Measurements from ENCODE around the gene TSC2.

DNA sequence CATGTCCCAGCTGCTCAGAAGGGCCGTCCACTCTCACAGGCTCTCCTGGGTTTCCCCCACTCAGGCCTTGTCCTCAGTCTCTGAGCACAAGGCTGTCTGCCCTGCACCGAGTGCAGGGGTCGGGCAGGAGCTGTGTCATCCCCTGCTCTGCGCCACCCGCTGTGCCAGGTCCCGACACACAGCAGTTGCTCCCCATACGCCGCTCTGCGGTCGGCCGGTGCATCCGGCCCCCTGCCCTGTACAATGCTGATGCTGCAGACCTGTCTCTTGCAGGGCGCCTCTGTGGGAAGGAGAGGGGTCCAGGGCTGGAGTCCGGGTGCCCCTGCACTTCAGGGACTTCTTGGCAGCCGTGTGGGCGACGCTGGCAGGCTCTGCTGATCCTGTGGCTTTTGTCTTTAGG, 6.1 kb downstream of the TSC2 start:
- TF ChIP-seq, protein P1, sequence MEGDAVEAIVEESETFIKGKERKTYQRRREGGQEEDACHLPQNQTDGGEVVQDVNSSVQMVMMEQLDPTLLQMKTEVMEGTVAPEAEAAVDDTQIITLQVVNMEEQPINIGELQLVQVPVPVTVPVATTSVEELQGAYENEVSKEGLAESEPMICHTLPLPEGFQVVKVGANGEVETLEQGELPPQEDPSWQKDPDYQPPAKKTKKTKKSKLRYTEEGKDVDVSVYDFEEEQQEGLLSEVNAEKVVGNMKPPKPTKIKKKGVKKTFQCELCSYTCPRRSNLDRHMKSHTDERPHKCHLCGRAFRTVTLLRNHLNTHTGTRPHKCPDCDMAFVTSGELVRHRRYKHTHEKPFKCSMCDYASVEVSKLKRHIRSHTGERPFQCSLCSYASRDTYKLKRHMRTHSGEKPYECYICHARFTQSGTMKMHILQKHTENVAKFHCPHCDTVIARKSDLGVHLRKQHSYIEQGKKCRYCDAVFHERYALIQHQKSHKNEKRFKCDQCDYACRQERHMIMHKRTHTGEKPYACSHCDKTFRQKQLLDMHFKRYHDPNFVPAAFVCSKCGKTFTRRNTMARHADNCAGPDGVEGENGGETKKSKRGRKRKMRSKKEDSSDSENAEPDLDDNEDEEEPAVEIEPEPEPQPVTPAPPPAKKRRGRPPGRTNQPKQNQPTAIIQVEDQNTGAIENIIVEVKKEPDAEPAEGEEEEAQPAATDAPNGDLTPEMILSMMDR (IDR thresholded peaks at IDR 0.05), result no peak
- TF ChIP-seq EP300 (IDR thresholded peaks at IDR 0.05), result no peak
- no peak for TF ChIP-seq POLR2AphosphoS5 (IDR thresholded peaks at IDR 0.05)

All from upper lobe of left lung (tissue), 4 donors.